Bronchial epithelial cell (primary cell): Measurements from ENCODE around the gene CADPS2. TPM values are rescaled to one million over a fixed set of nuclear protein-coding genes. Genes with fewer than 3 reads are reported as not detected.

ENCODE experiments used
- DNase-seq: peaks from one replicate; pipeline ENCODE4 v3.0.0-alpha.2; 2010; ENCODE audit warnings: low read depth
- FAIRE-seq: peaks from 2 replicates; lab custom pipeline; 2011; peaks lifted over from hg19 to GRCh38; lab: Jason Lieb, UNC
- H3K27me3 ChIP-seq: 2 replicates; pipeline ENCODE4 v1.5.1; 2011; ENCODE audit warnings: low read length; ENCODE audit not compliant: control insufficient read depth, insufficient read depth
- H3K36me3 ChIP-seq: 2 replicates; pipeline ENCODE4 v1.5.1; 2011; ENCODE audit warnings: low read length; ENCODE audit not compliant: control insufficient read depth, insufficient read depth
- H3K4me3 ChIP-seq: 2 replicates; pipeline ENCODE4 v1.5.1; 2011; ENCODE audit warnings: mild to moderate bottlenecking, low read depth, low read length, control low read depth
- total RNA-seq: library from RNA; depleted of rRNA; stranded (reverse); fragments of >200 nt; gene quantifications from 2 replicates; pipeline ENCODE4 v1.2.1, GENCODE V29; 2014
- TF ChIP-seq, protein P1 (sequence below): IDR thresholded peaks from 2 replicates; pipeline ENCODE4 v1.5.1; 2011; ENCODE audit warnings: mild to moderate bottlenecking, moderate library complexity, low read length, control low read depth, inconsistent platforms; ENCODE audit not compliant: insufficient read depth, severe bottlenecking

The CADPS2 gene
- total RNA-seq, 1 donor from 2014 or later: 4.2 TPM

DNA sequence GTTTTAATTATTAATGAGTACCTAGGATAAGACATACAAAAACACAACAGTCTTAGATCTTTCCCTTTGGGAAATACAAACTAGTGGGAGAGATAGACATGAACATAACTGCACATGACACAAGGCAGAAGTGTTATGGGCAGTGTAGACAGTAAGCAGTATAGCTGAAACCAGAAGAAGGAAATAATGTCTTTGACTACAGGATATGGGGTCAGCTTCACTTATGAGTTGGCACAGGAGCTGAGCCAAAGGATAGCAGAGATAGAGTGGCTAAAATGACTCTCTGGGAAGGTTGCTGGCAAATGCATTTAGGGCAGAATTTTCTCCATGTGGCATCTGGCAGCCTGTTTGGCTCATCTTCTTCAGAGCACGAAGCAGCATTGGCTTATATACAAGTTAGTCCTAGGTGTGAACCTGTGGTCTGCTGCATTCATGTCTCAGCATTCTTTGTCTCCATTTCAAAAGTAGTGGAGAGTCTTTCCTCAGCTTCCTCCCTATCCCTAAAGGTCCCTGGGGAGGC, 521.4 kb downstream of the CADPS2 start:
- DNase-seq (no peak), FAIRE-seq (no peak)
- Histone ChIP-seq H3K4me3 (no peak overlapping the region), H3K36me3 (no peaks in the 10 kb centered on the region), H3K27me3 (no peaks in the 10 kb centered on the region)
- TF ChIP-seq, protein P1, sequence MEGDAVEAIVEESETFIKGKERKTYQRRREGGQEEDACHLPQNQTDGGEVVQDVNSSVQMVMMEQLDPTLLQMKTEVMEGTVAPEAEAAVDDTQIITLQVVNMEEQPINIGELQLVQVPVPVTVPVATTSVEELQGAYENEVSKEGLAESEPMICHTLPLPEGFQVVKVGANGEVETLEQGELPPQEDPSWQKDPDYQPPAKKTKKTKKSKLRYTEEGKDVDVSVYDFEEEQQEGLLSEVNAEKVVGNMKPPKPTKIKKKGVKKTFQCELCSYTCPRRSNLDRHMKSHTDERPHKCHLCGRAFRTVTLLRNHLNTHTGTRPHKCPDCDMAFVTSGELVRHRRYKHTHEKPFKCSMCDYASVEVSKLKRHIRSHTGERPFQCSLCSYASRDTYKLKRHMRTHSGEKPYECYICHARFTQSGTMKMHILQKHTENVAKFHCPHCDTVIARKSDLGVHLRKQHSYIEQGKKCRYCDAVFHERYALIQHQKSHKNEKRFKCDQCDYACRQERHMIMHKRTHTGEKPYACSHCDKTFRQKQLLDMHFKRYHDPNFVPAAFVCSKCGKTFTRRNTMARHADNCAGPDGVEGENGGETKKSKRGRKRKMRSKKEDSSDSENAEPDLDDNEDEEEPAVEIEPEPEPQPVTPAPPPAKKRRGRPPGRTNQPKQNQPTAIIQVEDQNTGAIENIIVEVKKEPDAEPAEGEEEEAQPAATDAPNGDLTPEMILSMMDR: no peak

DNA sequence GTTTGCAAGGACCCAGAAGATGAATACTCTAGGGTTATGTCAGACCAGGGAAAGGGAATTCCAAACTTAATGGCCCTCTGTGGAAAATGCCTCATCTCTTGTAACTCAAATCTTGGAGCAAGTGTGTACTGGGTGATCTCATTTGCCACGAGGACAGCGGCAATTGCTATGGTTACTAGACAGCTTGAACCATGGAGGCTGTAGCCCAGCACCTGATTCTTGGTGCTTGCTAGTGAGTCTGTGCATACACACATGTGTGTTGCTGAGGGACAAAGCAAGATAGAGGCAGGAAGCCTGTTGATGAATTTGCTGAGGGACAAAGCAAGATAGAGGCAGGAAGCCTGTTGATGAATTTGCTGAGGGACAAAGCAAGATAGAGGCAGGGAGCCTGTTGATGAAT, 523.1 kb downstream of the CADPS2 start:
- FAIRE-seq (peak; percentile 88), DNase-seq (no peak)
- Histone ChIP-seq H3K27me3 (no peaks in the 10 kb centered on the region), H3K36me3 (no peaks in the 10 kb centered on the region), H3K4me3 (no peak overlapping the region)
- TF ChIP-seq, protein P1: no peak

DNA sequence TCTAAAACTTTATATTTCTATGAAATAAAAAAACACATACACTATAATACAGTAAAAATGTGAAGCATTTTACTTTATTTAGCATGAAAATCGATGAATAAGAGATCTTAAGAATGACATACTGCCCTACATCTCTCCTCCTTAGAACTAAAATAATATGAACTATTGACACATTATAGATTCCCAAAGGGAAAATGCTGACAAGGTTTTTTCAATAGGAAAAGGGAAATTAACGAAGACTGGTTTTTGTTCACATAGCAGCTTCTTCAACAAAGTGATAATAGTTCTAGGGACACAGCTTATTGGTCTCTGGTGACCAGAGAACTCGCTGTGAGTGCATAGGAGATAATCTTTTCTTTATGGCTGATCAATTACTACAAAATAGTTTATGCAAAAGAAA, 523.8 kb downstream of the CADPS2 start:
- H3K36me3 ChIP-seq: no peaks in the 10 kb centered on the region
- H3K4me3 ChIP-seq: no peak overlapping the region
- DNase-seq: no peak
- H3K27me3 ChIP-seq: no peaks in the 10 kb centered on the region
- TF ChIP-seq, protein P1: no peak
- FAIRE-seq: no peak

DNA sequence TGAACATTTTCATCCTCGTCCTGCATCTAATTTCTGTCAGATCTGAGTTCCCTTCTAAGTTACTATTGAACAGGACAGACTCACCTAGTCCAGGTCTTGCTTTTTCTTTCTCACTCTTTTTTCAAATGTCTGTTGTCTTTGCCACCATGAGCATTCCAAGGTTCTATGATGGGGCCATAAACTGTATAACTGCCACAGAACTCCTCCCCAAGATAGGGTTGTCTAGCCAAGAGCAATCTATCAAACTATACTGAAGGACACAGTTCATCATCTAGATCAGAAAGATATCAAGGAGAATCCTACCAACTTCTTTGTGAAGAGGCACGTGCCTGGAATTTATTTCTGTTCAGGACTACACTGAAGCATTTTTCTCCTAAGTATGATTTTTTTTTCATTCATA, 531.6 kb downstream of the CADPS2 start:
- no peak for FAIRE-seq
- H3K4me3 ChIP-seq: no peak overlapping the region
- TF ChIP-seq, protein P1: no peak
- DNase-seq: no peak
- H3K36me3 ChIP-seq: no peaks in the 10 kb centered on the region
- no peaks in the 10 kb centered on the region for H3K27me3 ChIP-seq

DNA sequence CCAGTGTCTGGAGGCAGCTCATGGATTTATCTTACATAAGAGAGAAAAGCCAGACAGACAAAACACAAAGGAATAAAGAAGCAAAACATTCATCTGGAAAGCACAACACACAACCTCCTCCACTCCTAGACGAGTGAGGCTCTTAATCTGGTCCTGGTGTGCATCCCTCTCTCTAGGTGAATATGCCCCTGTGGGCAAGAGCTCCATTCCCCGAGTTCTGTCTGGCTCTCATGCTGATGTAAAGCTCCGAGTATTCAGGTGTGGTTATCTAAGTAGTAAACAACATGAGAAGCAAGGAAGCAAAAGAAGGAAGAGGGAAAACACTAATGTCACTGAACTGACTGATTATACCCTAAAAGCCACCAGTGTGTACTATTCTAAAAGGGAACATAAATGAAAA, 533.8 kb downstream of the CADPS2 start:
- Histone ChIP-seq H3K4me3 (no peak overlapping the region), H3K36me3 (no peaks in the 10 kb centered on the region), H3K27me3 (no peaks in the 10 kb centered on the region)
- TF ChIP-seq, protein P1: no peak
- FAIRE-seq: no peak
- no peak for DNase-seq

DNA sequence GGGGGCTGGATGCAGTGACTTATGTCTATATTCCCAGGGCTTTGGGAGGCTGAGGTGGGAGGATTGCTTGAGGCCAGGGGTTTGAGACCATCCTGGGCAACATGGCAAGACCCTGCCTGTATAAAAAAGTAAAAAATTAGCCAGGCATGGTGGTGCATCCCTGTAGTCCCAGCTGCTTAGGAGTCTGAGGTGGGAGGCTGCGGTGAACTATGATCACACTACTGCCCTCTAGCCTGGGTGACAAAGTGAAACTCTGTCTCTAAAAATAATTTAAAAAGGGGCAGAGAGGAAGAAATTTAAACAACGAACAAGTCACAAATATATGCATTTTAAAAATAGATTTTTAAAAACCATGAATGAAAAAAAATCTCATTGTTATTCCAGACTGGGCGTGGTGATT, 535.6 kb downstream of the CADPS2 start:
- H3K36me3 ChIP-seq: no peaks in the 10 kb centered on the region
- no peaks in the 10 kb centered on the region for H3K27me3 ChIP-seq
- no peak for FAIRE-seq
- TF ChIP-seq, protein P1: no peak
- H3K4me3 ChIP-seq: no peak overlapping the region
- no peak for DNase-seq
